A549 (cell line): ENCODE results near the gene KREMEN1.

ENCODE experiments used
- ESRRA ChIP-seq: fragments of 150-350 bp; IDR thresholded peaks from 2 replicates; pipeline ENCODE4 v1.6.1; 2014; ENCODE audit warnings: mild to moderate bottlenecking, low read length, borderline replicate concordance
- JUNB ChIP-seq: fragments of >200 bp; sonication (Bioruptor Twin); formaldehyde crosslinking; IDR thresholded peaks from 2 replicates; pipeline ENCODE4 v1.6.1; 2016
- POLR2AphosphoS2 ChIP-seq: conservative IDR thresholded peaks from 2 replicates; pipeline ENCODE4 v1.6.1; 2012; ENCODE audit warnings: low read length, improper control_type of control experiment, inconsistent platforms
- RAD21 ChIP-seq, 2 experiments: fragments of >200 bp in 1 of 2; sonication (Bioruptor Twin) in 1 of 2; formaldehyde crosslinking in 1 of 2; IDR thresholded peaks in 1 of 2; conservative IDR thresholded peaks in 1 of 2; 2 replicates in 1 of 2; 3 replicates in 1 of 2; pipeline ENCODE4 v1.6.1; 2012 to 2018; ENCODE audit warnings: inconsistent platforms in 1 of 2
- TF ChIP-seq, protein P1 (sequence below): fragments of >200 bp; sonication (Bioruptor Twin); formaldehyde crosslinking; IDR thresholded peaks from 3 replicates; pipeline ENCODE4 v1.5.1; 2016
- TF ChIP-seq, protein P2 (sequence below): fragments of 450-650 bp; IDR thresholded peaks from 2 replicates; pipeline ENCODE4 v1.6.1; 2014; ENCODE audit warnings: antibody characterized with exemption

DNA sequence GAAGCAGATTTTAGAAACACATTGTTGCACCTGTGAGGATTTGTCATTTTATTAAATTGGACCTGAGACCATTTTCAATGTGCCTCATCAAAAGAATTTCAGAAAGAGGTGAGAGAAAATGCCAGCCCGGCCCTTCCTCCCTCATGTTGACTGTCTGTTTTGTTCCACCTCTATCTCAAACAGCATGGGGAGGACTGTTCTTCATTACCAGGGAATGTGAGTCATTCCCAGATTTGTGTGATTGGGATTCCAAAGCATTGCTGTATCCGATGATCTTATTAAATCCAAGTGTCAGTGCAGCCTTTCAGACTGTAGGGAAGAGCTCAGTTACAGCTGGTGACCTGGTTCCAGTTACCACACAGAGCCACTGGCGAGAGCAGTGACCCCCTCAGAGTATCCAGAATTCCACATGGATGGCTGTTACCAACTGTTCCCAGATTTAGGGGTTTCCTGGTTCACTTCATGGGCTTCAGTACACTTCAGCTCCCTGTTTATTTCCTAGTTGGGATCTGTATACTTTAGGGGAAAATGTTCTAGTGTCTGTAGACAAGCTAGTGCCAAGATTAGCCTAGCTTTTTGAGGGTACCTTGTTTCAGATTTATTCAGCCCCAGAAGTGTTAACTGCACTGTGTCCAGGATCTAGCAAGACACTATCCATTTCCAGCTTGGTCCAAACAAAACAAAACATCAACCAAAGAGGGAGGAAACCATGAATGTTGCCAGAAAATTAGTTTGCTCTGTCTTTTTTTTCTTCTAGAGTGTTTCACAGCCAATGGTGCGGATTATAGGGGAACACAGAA is 20.9 kb downstream of the KREMEN1 start:
- no peak for TF ChIP-seq JUNB
- TF ChIP-seq, protein P1, sequence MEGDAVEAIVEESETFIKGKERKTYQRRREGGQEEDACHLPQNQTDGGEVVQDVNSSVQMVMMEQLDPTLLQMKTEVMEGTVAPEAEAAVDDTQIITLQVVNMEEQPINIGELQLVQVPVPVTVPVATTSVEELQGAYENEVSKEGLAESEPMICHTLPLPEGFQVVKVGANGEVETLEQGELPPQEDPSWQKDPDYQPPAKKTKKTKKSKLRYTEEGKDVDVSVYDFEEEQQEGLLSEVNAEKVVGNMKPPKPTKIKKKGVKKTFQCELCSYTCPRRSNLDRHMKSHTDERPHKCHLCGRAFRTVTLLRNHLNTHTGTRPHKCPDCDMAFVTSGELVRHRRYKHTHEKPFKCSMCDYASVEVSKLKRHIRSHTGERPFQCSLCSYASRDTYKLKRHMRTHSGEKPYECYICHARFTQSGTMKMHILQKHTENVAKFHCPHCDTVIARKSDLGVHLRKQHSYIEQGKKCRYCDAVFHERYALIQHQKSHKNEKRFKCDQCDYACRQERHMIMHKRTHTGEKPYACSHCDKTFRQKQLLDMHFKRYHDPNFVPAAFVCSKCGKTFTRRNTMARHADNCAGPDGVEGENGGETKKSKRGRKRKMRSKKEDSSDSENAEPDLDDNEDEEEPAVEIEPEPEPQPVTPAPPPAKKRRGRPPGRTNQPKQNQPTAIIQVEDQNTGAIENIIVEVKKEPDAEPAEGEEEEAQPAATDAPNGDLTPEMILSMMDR, result no peak
- TF ChIP-seq ESRRA, result no peak
- TF ChIP-seq RAD21 (conservative IDR thresholded peaks at IDR 0.05 in 1 of 2, IDR thresholded peaks at IDR 0.05 in 1 of 2), result no peak
- TF ChIP-seq, protein P2, sequence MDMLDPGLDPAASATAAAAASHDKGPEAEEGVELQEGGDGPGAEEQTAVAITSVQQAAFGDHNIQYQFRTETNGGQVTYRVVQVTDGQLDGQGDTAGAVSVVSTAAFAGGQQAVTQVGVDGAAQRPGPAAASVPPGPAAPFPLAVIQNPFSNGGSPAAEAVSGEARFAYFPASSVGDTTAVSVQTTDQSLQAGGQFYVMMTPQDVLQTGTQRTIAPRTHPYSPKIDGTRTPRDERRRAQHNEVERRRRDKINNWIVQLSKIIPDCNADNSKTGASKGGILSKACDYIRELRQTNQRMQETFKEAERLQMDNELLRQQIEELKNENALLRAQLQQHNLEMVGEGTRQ, result no peak
- TF ChIP-seq POLR2AphosphoS2, result no peak
